Testis (tissue), 2 donors: Measurements from ENCODE around the gene DMD.

ENCODE experiments used
- CTCF ChIP-seq, 3 experiments: fragments of 450-650 bp in 2 of 3; fragments of 200-600 bp in 1 of 3; sonication (generic) in 1 of 3; IDR thresholded peaks; one replicate each; pipeline ENCODE4 v1.5.1; 2016 to 2019; ENCODE audit warnings: antibody characterized with exemption in 3 of 3, mild to moderate bottlenecking in 2 of 3, moderate library complexity in 1 of 3
- POLR2A ChIP-seq: fragments of 450-650 bp; IDR thresholded peaks from one replicate; pipeline ENCODE4 v1.6.1; 2017; ENCODE audit warnings: antibody characterized with exemption, mild to moderate bottlenecking, moderate library complexity

GRCh38 chrX:31547816-31548215 is 1663.5 kb downstream of the DMD start:
- TF ChIP-seq CTCF (IDR thresholded peaks at IDR 0.05) (no peak), POLR2A (no peak)
